GM19043 (cell line): ENCODE results near the gene PLCB1.
"Not testable (repeated sequence)": the region's sequence is repeated elsewhere in the genome, so short reads cannot be mapped to it uniquely, and the experiment has no call there.

Experiments used
- ATAC-seq: cut with Tn5 transposase; IDR thresholded peaks from one replicate; pipeline ENCODE4 v1.9.1; 2021; ENCODE audit warnings: low read depth; ENCODE audit not compliant: unreplicated experiment

Gene PLCB1

DNA sequence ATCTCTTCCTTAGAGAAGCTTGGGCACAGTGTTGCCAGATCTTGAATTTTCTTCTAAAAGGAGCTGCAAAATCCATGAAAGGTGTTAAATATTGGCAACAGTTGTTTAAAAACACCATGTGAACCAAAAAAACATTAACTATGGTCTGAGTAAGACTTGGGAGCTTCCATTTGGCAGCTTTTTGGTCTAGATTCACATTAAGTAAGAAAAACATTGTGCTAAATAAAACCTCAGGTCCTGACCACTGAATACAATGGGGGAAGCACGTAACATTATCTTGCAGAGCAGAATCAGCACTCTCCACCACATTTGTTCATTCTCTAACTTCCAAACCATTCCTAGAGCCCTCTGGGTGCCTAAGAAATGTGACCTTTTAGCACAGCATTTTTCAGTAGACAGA, 499.2 kb downstream of the PLCB1 start:
- no peak for ATAC-seq

DNA sequence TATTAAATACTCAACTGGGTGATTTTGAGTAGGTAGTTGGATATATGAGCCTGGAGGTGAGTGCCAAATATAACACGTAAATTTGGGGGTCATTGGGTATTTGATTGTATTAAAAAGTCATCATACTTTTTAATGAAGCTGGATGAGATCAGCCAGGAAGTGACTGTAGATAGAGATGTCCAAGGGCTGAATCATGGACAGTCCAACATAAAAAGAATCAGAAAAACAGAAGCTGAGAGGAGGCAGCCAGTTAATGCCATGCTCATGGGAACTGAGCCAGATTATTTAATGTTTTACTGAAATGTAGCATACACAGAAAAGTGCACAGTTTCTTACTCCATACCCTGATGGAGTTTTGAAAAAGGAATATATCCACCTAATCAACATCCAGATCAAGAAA, 501.3 kb downstream of the PLCB1 start:
- ATAC-seq, result no peak

DNA sequence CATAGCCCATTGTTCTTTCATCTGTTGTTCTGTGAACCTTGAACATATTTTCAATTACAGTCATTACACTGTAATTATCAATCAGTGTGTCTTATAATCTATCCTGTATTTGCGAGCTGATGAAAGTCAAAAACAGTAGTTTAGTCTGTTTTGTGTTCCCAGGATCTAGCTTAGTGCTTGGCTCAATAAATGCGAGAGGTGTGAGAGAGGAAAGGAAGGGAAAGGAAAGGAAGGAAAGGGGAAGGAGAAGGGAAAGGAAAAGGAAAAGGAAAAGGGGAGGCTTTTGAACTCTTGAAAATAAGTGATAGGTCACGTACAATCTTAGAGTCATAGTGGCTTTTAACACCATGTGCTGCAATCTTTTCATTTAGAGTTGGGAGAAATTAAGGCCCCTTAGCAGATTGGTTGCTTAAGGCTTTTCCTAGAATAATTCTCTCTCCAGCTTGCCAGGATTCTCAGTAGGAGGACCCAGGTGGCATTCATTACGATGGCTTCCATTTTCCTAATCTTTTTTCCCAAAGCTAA, 503.0 kb downstream of the PLCB1 start:
- ATAC-seq, result no peak

DNA sequence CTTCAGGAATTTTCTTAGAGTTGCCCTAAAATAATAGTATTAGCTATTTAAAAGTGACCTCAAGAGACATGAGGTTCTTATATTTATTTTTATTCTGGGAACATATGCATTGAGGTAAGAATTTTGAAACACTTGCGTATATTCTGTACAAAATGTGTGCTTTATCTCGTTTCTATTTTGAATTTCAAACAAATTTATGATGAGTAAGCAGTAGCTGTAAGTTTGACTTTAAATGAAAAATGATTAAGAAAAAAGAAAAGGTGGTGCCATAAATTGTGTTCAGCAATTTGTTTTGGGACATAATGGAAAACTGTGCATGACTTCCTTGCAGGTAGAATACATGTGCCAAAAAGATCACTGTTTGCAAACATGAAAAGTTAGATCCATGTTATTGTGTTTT, 503.8 kb downstream of the PLCB1 start:
- ATAC-seq, result no peak

DNA sequence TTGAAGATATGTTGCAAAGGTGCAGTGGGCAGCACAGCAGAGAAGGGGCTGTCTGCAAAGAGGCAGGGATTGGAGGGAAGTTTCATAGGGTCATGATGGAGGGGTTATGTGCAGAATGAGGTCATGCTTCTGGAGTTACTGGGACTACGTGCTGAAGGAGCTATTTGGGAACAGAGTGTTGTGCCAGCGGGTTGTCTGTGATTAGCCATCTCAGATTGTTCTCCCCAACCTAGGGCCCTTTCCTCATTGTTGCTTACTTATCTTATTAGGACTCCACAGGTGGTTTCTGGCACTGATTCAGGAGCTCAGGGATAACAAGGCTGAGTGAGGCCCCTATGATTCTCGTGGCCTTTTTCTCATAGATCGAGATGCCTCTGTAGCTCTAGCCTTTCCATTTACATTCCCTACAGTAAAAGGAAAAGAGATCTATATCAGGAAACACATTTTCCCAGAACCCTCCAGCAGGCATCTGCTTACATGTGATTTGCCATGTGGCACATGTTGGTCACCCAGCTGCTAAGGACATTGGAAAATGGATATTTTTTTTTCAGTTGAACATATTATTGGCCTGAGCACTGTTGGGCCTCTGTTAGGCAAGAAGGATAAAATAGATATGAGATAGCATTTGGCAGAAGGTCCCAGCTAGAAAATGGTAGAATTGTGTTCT, 507.2 kb downstream of the PLCB1 start:
- ATAC-seq, result no peak

DNA sequence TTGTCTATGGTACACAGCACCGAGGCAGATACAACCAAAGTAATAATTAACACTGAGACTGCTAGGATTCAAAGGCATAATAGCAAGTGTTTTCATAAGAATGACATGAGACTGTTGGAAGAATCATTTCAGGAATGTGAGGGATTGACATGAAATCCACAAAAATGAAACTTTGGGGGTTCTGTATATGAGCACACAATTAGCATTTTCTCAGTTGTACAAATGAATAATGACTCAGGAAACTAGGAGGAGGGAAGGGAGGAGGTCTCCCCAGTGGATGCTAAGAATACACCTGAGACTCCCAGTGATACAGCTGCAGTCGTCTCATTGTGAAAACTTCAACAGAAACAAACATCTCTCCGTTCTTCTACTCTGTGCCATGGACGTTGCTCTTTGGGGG, 508.4 kb downstream of the PLCB1 start:
- no peak for ATAC-seq

DNA sequence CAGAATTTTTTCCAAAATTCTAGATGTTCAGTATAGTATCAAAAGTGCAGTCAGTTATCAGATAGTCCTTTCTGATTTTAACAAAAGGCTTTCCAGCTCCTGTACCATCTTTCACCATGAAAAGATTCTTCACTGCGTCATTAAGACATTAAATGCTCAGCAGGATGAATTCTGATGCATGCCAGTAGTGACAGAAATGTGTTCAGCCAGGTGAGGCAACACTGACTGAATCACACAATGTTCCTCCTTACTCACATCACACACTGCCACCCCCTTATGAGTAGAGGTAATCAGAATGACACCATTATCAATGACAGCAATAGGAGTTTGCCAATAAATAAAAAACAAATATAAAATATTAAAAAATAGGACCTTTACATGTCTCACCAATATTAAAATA, 510.2 kb downstream of the PLCB1 start:
- ATAC-seq, result no peak

DNA sequence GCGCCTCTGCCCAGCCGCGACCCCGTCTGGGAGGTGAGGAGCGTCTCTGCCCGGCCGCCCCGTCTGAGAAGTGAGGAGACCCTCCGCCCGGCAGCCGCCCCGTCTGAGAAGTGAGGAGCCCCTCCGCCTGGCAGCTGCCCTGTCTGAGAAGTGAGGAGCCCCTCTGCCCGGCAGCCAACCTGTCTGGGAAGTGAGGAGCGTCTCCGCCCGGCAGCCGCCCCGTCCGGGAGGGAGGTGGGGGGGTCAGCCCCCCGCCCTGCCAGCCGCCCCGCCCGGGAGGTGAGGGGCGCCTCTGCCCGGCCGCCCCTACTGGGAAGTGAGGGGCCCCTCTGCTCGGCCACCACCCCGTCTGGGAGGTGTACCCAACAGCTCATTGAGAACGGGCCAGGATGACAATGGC, 512.4 kb downstream of the PLCB1 start:
- ATAC-seq, result not testable (repeated sequence)

DNA sequence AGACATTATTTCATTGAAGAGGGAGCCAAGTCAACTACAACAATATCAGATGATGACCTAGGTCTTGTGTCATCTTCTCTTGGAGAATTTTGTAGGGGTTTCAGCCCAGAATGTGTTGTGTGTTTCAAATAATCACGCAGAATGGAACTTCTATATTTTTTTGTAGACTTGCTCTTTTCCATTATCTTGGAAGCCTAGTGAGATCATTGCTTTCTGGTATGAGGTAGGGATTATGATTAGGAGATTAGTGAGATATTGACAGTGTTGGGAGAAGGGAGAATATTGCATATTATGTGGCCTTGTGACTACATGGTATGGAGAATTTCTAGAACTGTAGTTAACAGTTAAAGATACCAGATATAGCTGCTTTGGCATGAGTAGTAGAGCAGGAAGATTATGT, 513.3 kb downstream of the PLCB1 start:
- ATAC-seq, result no peak

DNA sequence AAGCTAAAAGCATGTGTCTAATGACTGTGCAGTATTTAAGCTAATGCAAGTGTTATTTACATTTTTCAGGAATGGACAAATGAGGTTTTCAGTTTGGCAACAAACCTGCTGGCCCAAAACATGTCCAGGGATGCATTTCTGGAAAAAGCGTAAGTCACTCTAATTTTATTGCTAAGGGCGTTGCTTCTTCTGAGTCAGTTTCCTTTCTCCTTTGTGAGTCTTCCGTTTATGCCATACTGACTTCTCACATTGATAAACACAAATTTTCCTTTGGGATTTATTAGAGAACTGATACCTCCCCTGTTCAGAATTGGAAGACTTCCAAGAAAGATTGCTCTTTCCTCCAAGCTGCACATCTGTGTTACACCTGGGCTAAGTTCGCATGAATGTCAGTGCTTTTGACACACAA, 514.0 kb downstream of the PLCB1 start:
- no peak for ATAC-seq

DNA sequence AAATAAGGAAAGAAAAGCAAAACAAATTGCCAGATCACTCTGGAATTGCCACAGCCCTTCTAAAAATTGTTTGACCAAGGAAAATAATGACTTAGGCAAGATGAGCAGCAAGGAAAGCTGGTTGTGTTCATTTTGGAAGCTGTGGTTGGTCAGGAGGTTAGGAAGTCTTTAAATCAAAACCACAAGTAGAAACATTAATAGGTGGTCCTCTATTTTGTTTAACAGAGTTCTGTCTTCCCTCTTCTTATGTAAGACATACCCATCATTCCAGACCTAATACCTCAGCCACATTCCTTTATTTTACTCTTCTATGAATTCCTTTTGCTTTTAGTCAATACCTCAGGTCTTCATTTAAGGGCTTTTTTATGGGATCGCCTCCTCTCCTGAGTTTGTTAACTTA, 514.6 kb downstream of the PLCB1 start:
- no peak for ATAC-seq

DNA sequence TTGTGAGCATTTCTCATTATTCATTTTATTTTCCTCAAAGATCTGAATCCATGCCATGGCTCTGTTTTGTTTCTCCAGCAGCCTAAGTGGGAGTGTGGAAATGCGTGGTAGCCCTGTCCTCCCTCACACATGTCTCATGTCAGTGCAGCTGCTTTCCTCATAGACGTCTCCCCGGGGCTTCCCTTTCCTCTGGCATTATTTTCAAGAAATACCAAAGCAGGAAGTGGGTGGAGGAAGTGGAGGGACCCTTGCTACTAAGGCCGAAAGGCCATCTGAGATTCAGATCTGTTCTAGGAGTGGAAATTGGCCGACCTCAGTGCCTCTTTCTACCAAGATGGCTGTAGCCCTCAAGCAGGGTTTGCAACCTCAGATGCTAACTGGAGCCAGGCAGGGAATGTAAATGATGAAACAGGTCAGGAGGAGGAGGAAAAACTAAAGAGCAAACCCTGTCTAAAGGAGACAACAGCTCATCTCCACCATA, 515.9 kb downstream of the PLCB1 start:
- ATAC-seq, result no peak

DNA sequence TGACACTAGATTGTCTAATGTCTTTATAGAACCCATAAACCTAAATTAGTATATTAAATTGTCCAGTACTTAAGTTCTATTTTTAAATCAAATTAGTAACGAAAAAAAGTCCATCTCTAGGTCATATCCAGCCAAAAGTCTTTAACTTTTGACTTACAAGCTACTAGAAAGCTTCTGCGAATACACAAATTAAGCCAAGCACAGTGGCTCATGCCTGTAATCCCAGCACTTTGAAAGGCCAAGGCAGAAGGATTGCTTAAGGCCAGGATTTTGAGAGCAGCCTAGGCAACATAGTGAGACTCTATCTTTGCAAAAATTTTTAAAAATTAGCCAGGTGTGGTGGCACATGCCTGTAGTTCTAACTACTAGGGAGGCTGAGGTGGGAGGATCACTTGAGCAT, 516.4 kb downstream of the PLCB1 start:
- ATAC-seq, result no peak

DNA sequence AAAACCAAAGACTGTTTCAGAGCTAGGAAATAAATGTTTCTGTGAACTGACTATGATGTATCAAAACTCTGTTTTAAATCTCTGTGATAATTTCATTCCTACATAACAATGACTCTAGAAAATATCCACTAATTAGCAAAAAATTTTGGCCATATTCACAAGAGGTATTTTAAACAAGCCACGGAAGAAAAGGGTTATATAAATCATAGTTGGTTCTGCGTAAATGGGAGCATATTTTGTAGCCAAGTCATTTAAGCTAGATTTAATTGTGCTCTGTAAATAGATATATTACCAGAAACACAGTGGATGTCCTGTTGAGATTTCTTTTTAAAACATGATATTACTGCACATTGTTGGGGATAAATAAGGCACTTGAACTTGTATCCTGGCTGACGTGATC, 520.3 kb downstream of the PLCB1 start:
- ATAC-seq, result no peak

DNA sequence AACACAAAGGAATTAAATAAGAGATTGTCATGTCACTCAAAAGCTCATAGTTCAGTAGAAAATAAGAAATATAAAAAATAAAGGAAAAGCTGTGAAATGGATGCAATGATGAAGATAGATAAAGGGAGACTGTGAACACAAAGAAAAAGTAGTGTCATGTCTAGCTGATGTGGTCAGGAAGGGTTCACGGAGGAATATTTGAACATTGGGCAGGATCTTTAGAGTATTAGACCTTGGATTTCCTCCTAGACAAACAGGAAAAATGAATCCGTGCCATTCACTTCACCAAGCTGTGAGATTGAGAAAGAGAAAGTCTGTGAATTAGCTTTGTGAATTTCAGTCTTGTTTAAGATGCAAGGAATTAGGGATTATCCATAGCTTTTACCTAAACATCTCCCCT, 522.4 kb downstream of the PLCB1 start:
- no peak for ATAC-seq

DNA sequence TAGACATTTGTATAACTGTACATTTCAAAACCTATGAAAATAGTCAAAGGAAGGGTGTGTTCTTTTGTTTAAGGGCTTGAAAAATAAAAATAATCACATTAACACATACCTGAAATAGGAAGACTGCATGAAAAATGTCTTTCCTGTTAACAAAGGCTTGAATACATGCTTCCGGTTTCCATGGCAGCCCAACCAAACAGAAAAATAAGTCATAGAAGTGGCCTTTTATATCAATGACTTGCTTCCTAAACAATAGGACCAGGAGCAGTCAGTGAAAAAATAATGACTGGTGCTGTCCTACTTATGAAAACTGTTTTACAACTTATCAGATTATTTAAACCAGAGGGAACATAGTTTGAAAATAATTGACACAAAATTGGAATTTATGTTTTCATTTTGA, 524.3 kb downstream of the PLCB1 start:
- no peak for ATAC-seq

DNA sequence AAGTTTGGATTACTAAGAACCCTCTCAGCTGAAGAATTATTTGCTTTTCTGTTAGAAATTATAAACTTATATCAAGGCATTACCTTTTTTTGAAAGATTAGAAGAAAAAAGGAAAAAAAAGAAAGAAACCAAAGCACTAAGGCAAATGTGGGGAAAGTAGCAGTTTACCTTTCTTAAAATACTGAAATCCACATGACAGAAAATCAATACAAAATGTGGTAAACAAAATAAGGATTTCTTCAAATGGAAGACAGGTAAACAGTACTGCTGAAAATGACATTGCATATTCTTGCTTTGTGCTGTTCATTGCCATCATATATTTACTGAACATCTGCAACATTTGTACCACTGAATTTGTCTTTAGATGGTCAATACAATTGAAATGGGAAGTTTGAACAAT, 525.6 kb downstream of the PLCB1 start:
- ATAC-seq, result no peak

DNA sequence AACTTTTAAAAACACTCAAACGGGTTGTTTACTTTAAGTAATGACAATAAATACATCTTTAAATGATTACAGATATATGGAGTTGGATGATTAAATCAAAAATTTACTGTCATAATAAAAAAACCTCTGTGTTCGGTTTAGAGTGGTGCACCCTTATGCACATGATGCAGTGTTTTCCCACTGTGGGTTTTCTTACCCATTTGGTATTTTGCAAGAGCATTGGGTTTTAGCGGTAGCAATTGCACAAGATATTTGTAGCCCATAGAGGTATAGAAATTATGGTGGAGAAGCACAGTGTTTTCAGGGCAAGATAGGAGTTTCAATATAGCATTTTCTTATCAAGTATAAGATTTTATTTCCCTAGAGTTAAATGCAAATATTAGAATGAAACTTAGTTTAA, 526.0 kb downstream of the PLCB1 start:
- no peak for ATAC-seq

DNA sequence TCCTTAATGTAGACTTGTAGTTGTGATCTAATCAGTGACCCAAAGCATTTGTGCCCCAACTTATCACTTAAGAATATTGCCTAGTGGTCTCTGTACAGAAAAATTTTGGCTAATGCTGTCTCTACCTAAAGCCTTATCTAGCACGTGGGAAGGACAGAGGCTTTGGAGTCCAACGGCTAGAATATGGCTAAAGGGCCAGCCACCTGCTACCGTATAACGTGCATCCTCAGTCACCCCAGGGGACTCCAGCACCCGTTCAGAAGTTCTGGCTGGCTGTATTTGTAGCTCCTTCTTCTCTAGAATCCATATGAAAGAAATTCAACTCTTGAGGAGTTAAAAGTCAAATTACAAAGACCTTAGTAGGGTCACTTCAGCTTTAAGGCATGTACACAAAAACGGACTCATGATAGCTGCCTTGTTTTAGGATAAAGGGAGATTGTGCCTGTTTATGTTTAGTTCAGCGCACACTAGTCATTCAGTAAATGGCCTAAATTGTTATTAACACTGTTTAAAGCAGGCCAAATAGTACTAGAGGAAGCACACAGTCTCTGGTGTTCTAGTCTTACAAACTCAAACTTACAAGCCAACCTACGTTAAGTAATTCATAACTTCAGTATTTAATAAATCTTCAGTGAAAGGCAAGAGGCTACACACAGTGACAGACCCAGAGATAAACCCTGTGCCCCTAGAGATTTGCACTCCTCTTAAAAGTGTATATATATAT, 529.3 kb downstream of the PLCB1 start:
- no peak for ATAC-seq

DNA sequence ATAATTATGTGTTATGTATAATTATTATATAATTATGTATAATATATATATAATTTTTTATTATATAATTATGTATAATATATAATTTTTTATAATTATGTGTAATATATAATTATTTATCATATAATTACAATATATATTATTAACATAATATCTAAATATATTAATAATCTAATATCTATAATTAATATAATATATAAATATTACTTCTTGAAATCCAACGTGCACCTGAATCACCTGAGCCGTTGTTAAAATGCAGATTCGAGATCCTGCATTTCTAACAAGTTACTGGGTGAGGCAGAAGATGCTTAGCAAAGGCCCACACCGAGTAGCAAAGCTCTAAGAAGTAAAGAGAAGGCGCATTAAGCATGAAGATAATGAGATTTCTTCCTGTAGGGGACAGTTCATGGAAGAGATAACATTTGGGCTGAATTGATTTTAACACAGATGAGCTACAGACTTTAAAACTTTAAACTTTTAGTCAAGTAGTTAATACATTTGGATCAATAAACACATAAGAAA, 530.4 kb downstream of the PLCB1 start:
- no peak for ATAC-seq

DNA sequence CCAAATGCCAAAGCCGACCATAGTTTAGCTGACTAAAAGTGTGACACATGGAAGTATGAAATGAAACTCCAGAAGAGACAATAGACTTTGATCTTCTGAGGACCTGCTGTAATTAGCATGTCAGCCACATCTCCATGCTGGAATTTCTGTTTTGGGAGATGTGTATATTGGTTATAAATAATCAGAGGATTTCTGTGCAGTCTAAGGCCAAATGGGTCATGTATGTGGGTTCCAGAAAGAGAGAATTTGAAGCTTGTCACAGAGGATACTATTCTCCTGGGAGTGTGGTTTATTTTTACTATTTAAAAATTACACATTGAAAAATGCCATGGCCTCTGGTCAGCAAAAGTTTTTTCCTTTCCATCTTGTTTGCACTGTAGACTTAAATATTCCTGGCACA, 531.4 kb downstream of the PLCB1 start:
- no peak for ATAC-seq

DNA sequence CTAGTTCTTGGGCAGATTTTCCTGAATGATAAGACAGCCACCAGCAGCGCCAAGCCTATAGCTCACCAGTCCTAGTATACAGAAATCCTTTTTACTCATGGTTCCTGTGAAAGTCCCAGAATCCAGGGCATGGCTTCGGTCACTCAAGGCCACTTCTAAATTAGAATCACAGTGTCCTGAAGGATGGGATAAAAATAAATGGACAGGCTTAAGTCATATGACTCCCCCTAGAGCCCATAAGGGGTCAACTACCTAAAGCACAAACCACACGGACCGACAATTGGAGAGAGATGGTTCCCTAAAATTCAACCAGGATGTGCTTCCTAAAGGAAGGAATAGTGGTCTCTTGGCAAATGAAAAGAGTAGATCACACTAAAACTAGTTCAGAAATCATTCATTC, 532.7 kb downstream of the PLCB1 start:
- ATAC-seq, result no peak
